T-cell (primary cell): Measurements from ENCODE around the gene LRRC32. TPM values are rescaled to one million over a fixed set of nuclear protein-coding genes. Genes with fewer than 3 reads are reported as not detected.
A peak's percentile ranks its signal among the peaks of the same experiment; 100 is the strongest.

Source experiments
- ATAC-seq, 4 experiments: fragments of 200-7000 bp in 3 of 4; fragments of 150-1000 bp in 1 of 4; cut with Tn5 transposase; replicated peaks in 1 of 4; 1 replicate in 3 of 4; 2 replicates in 1 of 4; pipeline ENCODE4 v1.10.0; 2021; ENCODE audit warnings: moderate library complexity in 3 of 4, mild to moderate bottlenecking in 2 of 4, moderate number of reproducible peaks in 1 of 4
- CTCF ChIA-PET, 2 donors: fragments of 300-600 bp; sonication (Branson Sonifier 250); formaldehyde crosslinking; loops; one replicate each; lab custom pipeline; 2022; ENCODE audit warnings: antibody characterized with exemption in 2 of 2; lab: Charles Lee
- POLR2A ChIA-PET, 2 donors: fragments of 300-600 bp; sonication (Branson Sonifier 250); formaldehyde crosslinking; loops; one replicate each; lab custom pipeline; 2022; ENCODE audit warnings: antibody characterized with exemption in 2 of 2; lab: Charles Lee
- DNase-seq, 35 experiments: peaks; one replicate each; pipeline versions ENCODE4 v3.0.0 to v3.0.0-alpha.2; 2013 to 2023
- H3K27ac ChIP-seq: one replicate; pipeline ENCODE4 v1.5.1; 2013; ENCODE audit warnings: low read length
- H3K27me3 ChIP-seq, 2 experiments: replicated peaks in 1 of 2; 1 replicate in 1 of 2; 2 replicates in 1 of 2; pipeline versions ENCODE4 v1.6.1 to v1.7.0; 2013; ENCODE audit warnings: low read length in 1 of 2, mixed read lengths in 1 of 2; ENCODE audit not compliant: control insufficient read depth in 2 of 2, insufficient read depth in 2 of 2; ENCODE audit errors: extremely low read depth in 1 of 2
- H3K36me3 ChIP-seq, 2 donors: 1 replicate in 1 of 2; 2 replicates in 1 of 2; pipeline versions ENCODE4 v1.6.1 to v1.7.0; 2013; ENCODE audit warnings: low read length in 1 of 2; ENCODE audit not compliant: control insufficient read depth in 2 of 2, insufficient read depth in 1 of 2; ENCODE audit errors: extremely low read depth in 1 of 2
- H3K4me1 ChIP-seq, 2 experiments: 1 replicate in 1 of 2; 2 replicates in 1 of 2; pipeline versions ENCODE4 v1.6.1 to v1.7.0; 2013; ENCODE audit warnings: low read length in 2 of 2, mixed read lengths in 1 of 2; ENCODE audit not compliant: insufficient read depth in 2 of 2, control insufficient read depth in 1 of 2; ENCODE audit errors: extremely low read depth in 1 of 2
- H3K4me3 ChIP-seq, 2 donors: 1 replicate in 1 of 2; 2 replicates in 1 of 2; pipeline versions ENCODE4 v1.5.1 to v1.7.0; 2013; ENCODE audit warnings: mild to moderate bottlenecking in 2 of 2, low read length in 1 of 2, moderate library complexity in 1 of 2; ENCODE audit not compliant: control insufficient read depth in 1 of 2; ENCODE audit errors: extremely low read depth in 1 of 2
- H3K9me3 ChIP-seq: 2 replicates; pipeline ENCODE4 v1.7.0; 2013
- H3K27ac Mint-ChIP-seq, 2 donors: one replicate each; pipeline ENCODE4 v1.8.0; 2020 to 2021; ENCODE audit warnings: mild to moderate bottlenecking in 2 of 2, mixed read lengths in 2 of 2
- H3K27me3 Mint-ChIP-seq, 2 donors: one replicate each; pipeline ENCODE4 v1.8.0; 2021 to 2022; ENCODE audit warnings: mixed read lengths in 2 of 2
- H3K36me3 Mint-ChIP-seq: one replicate; pipeline ENCODE4 v1.8.0; 2021; ENCODE audit warnings: mixed read lengths
- H3K4me1 Mint-ChIP-seq, 3 donors: one replicate each; pipeline ENCODE4 v1.8.0; 2020 to 2022; ENCODE audit warnings: mixed read lengths in 3 of 3, mild to moderate bottlenecking in 1 of 3
- H3K4me3 Mint-ChIP-seq, 3 donors: one replicate each; pipeline ENCODE4 v1.8.0; 2020 to 2022; ENCODE audit warnings: mild to moderate bottlenecking in 3 of 3, mixed read lengths in 3 of 3, moderate library complexity in 3 of 3
- H3K9me3 Mint-ChIP-seq, 3 donors: one replicate each; pipeline ENCODE4 v1.8.0; 2020 to 2022; ENCODE audit warnings: mixed read lengths in 3 of 3
- WGBS: methylation state at CpG from one replicate; pipeline ENCODE4 v1.1.5; 2013; ENCODE audit warnings: missing lambda C conversion rate; ENCODE audit not compliant: insufficient coverage; 5-methylcytosine and 5-hydroxymethylcytosine counted together
- total RNA-seq, 35 experiments: library from RNA in 6 of 35; stranded (reverse) in 6 of 35; fragments of 120-200 nt in 1 of 35; gene quantifications; one replicate each; pipeline versions ENCODE4 v1.2.1 to v1.2.4 and lab custom pipeline; 2013 to 2026

Gene LRRC32
- total RNA-seq, 5 donors from 2014 or later (not counting 1 experiment from before 2014, with no cell fraction given) = 0.77 to 3.6 (median 2.2) TPM

DNA sequence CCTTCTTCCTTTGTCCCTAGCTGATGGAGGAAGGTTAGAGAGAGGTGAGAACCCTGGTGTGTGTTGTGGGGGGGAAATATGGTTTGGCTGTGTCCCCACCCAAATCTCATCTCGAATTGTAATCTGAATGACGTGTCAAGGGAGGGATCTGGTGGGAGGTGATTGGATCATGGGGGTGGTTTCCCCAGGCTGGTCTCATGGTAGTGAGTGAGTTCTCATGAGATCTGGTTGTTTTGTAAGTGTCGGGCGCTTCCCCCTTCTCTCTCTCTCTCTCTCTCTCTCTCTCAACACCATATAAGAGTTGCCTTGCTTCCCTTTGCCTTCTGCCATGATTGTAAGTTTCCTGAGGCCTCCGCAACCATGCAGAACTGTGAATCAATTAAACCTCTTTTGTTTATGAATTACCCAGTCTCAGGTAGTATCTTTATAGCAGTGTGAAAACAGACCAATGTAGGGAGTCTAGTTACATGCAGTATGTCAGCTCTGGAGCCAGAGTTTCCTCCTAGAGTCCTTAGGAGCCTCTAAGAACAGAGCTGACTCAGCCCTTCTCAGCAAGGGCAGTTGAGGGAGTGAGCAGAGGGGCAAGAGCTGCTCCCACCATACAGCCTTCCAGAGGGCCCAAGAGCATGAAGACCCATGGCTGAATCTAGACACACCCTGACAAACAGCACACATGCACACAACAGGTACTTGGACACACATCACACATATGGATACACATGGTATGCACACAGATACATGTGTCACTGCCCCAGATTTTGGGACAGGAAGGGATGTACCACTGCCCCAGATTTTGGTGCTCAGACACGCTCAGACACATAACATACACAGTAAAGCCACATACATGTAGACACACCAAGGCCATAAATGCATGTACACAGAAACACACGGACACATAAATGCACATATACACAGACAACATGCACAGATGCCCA, 12.9 kb upstream of the LRRC32 start:
- CTCF ChIA-PET = no interaction called here
- WGBS = 65% methylated on average over 3 of the region's 7 CpGs
- H3K4me3 Mint-ChIP-seq = no peak overlapping the region

DNA sequence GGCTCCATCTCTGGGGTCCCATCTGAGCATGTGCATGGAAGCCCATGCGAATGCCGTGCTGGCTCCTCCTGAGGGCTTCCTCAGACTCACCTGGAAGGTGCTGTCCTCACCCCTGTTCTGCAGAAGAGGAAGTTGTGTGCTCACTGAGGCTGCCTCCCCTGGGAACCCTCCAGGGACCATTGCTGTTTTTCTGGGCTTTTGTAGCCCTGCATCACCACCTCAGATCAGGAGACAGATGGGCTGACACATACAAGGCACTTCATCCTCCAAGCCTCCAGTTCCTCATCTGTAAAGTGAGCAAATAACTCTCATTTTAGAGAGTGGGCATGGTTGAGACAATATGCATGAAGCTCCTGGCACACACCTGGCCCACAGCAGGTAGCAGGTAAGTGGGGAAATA, 12.1 kb upstream of the LRRC32 start:
- no peak overlapping the region for H3K4me3 Mint-ChIP-seq
- no peaks in the 10 kb centered on the region for H3K36me3 Mint-ChIP-seq
- ChIA-PET CTCF (no interaction called here), POLR2A (no interaction called here)
- Histone ChIP-seq H3K36me3 (no peaks in the 10 kb centered on the region), H3K4me1 (peaks cover 2 to 22% of the 10 kb centered on the region in 2 experiments), H3K27ac (no peak overlapping the region), H3K4me3 (no peak overlapping the region), H3K27me3 (peaks cover 0 to 26% of the 10 kb centered on the region in 2 experiments), H3K9me3 (no peaks in the 10 kb centered on the region)
- H3K27me3 Mint-ChIP-seq = peaks cover 7 to 17% of the 10 kb centered on the region in 2 donors
- no peak overlapping the region for H3K27ac Mint-ChIP-seq
- H3K9me3 Mint-ChIP-seq = no peaks in the 10 kb centered on the region
- DNase-seq (no peak), ATAC-seq (no peak)
- peaks cover 13 to 19% (median 14%) of the 10 kb centered on the region in 3 donors for H3K4me1 Mint-ChIP-seq
- 100% methylated on average over 2 of the region's 2 CpGs for WGBS

More for the DNA sequence above, 12.9 kb upstream of the LRRC32 start:
- Mint-ChIP-seq H3K36me3 (no peaks in the 10 kb centered on the region), H3K27me3 (peaks cover 0 to 15% of the 10 kb centered on the region in 2 donors), H3K4me1 (peaks cover 13 to 19% (median 14%) of the 10 kb centered on the region in 3 donors), H3K27ac (no peak overlapping the region), H3K9me3 (no peaks in the 10 kb centered on the region)
- H3K27me3 ChIP-seq = peaks cover 0 to 26% of the 10 kb centered on the region in 2 experiments
- POLR2A ChIA-PET = no interaction called here
- H3K36me3 ChIP-seq = no peaks in the 10 kb centered on the region
- no peak overlapping the region for H3K27ac ChIP-seq
- DNase-seq (no peak), ATAC-seq (no peak)
- peaks cover 2 to 22% of the 10 kb centered on the region in 2 experiments for H3K4me1 ChIP-seq
- H3K4me3 ChIP-seq = no peak overlapping the region
- no peaks in the 10 kb centered on the region for H3K9me3 ChIP-seq

DNA sequence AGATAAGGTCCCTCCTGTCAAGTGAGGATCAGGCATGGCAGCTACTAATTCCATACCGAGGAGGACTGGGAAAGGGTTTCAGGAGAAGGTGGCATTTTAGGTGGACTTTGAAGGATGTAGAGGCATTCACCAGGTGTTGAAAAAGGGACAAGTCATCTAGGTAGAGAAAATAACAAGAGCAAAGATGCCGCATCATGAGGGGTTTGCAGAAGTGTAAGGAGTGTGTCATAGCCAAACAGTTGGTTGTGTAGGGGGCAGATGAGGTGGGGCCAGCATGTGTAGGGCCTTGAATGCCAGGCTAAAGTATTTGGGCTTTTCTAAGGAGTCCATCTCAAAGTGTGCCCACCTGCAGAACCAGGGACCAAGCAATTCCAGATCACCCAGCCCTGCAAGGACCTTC, 11.6 kb upstream of the LRRC32 start:
- Histone ChIP-seq H3K36me3 (no peaks in the 10 kb centered on the region), H3K27ac (no peak overlapping the region), H3K4me1 (peaks cover 2 to 21% of the 10 kb centered on the region in 2 experiments), H3K27me3 (peaks cover 0 to 23% of the 10 kb centered on the region in 2 experiments), H3K4me3 (no peak overlapping the region), H3K9me3 (no peaks in the 10 kb centered on the region)
- Mint-ChIP-seq H3K4me3 (no peak overlapping the region), H3K27me3 (peaks cover 7 to 17% of the 10 kb centered on the region in 2 donors), H3K36me3 (no peaks in the 10 kb centered on the region), H3K27ac (no peak overlapping the region), H3K4me1 (peaks cover 12 to 14% (median 14%) of the 10 kb centered on the region in 3 donors), H3K9me3 (no peaks in the 10 kb centered on the region)
- ChIA-PET POLR2A (no interaction called here), CTCF (interaction anchor here in 1 of 2 donors (0.5 kb wide), 1 partner anchor 153 kb away, joined by 4 read pairs; no protein-coding TSS in a partner anchor)
- 73% methylated on average over 2 of the region's 2 CpGs for WGBS
- no peak for ATAC-seq
- DNase-seq = no peak

DNA sequence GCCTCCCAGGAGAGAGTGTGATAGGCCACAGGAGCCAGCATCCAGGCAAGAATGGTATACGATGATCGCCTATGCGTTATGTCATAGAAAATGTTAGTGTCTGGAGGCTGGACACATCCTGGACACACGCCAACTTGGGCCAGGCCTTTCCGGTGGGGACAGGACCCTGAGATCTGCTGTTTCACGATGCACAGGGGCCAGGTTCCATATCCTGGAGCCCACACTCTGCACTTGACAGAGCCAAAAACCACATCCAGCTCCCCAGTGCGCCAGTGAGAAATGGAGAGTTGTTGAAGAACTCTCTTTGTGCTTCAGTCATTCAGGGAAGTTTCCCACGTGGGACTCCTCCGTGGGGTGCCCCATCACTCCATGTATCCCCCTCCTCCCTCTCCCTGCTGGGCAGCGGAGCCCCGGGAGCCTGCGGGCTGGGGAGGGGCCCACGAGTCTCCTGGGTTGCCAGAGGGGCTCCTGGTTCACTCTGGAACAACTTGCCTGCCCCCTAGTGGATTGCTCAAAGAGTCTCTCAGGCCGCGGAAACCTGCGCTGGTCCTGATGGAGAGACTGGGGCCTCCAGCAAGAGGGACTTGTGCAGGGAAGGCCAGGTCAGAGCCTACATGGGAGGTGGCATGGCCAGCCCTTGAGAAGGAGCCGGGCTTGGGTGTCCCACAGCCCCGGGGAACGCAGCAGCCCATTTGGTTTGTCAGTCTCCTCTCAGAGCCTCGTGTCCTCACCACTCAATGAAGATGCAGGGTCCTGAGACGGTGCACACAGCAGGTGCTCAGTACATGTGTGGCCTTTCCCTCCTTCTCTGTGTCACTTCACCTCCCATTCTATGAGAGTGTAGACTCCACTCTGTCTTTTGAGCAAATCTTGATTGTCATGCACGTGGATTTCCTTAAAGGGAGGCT, 10.2 kb upstream of the LRRC32 start:
- Mint-ChIP-seq H3K36me3 (no peaks in the 10 kb centered on the region), H3K4me1 (peaks cover 0 to 1% (median under 1%) of the 10 kb centered on the region in 3 donors), H3K4me3 (no peak overlapping the region), H3K27ac (no peak overlapping the region), H3K27me3 (peaks cover 7 to 17% of the 10 kb centered on the region in 2 donors), H3K9me3 (no peaks in the 10 kb centered on the region)
- WGBS = 40% methylated on average over 13 of the region's 22 CpGs
- CTCF ChIA-PET = interaction anchor here in 1 of 2 donors (0.6 kb wide), 1 partner anchor 1425 kb away, joined by 3 read pairs; no protein-coding TSS in a partner anchor
- ATAC-seq (peak; percentile 61 to 74 (median 66)), DNase-seq (peak in 31 of 35 experiments; percentile 4 to 69 (median 39))
- Histone ChIP-seq H3K36me3 (no peaks in the 10 kb centered on the region), H3K27ac (no peak overlapping the region), H3K4me1 (peaks cover 0 to 9% of the 10 kb centered on the region in 2 experiments), H3K9me3 (no peaks in the 10 kb centered on the region), H3K27me3 (peaks cover 0 to 24% of the 10 kb centered on the region in 2 experiments), H3K4me3 (no peak overlapping the region)
- POLR2A ChIA-PET = no interaction called here

DNA sequence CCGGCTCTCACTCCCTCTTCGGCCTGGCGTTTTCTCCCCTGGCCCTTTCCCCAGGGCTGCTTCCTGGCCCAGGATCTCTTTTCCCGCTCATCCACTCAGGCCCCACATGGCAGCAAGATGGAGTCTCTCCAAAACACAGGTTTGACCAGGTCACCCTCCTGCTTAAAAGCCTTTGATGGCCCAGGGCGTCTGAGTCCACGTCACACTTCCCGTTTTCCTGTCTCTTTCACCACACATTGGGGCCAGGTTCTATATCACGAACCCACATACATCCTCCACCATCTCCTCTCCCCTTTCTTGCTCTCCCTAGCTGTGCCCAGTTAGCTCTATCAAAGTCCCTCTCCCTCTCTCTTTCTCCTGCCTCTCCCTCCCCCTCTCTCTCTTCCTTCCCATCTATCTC, 7.8 kb upstream of the LRRC32 start:
- CTCF ChIA-PET = no interaction called here
- Histone ChIP-seq H3K4me3 (no peak overlapping the region), H3K36me3 (no peaks in the 10 kb centered on the region), H3K27ac (no peak overlapping the region), H3K4me1 (peaks cover 0 to 11% of the 10 kb centered on the region in 2 experiments), H3K9me3 (no peaks in the 10 kb centered on the region), H3K27me3 (peaks cover 0 to 21% of the 10 kb centered on the region in 2 experiments)
- DNase-seq = no peak
- POLR2A ChIA-PET = no interaction called here
- peaks cover 7 to 17% of the 10 kb centered on the region in 2 donors for H3K27me3 Mint-ChIP-seq
- H3K36me3 Mint-ChIP-seq = no peaks in the 10 kb centered on the region
- no peaks in the 10 kb centered on the region for H3K9me3 Mint-ChIP-seq
- WGBS = 70% methylated on average over 7 of the region's 8 CpGs
- H3K4me3 Mint-ChIP-seq = no peak overlapping the region
- peaks cover 0 to 4% (median 2%) of the 10 kb centered on the region in 3 donors for H3K4me1 Mint-ChIP-seq
- no peak overlapping the region for H3K27ac Mint-ChIP-seq
- no peak for ATAC-seq

DNA sequence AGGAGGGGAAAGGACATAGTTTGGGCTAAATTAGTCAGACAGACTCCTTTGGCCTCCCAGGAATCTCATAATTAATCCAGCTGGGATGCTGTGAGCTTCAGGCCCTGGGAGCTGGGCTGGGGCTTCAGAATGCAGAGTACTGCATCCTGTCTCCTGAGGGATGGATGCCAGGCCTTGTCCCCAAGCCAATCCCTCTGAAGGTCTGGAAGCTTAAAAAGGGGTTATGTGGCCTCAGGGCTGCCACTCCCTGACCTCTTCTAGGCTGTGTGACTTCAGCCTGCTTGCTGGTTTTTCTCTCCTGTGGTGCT, 6.9 kb upstream of the LRRC32 start:
- DNase-seq (no peak), ATAC-seq (no peak)
- POLR2A ChIA-PET = no interaction called here
- CTCF ChIA-PET = no interaction called here
- H3K4me3 Mint-ChIP-seq = no peak overlapping the region
- H3K9me3 Mint-ChIP-seq = no peaks in the 10 kb centered on the region
- Histone ChIP-seq H3K27me3 (peaks cover 0 to 21% of the 10 kb centered on the region in 2 experiments), H3K36me3 (no peaks in the 10 kb centered on the region), H3K27ac (no peak overlapping the region), H3K4me1 (peaks cover 0 to 20% of the 10 kb centered on the region in 2 experiments), H3K9me3 (no peaks in the 10 kb centered on the region), H3K4me3 (no peak overlapping the region)
- H3K36me3 Mint-ChIP-seq = no peaks in the 10 kb centered on the region
- H3K4me1 Mint-ChIP-seq = peaks cover 8 to 11% (median 10%) of the 10 kb centered on the region in 3 donors
- peaks cover 7 to 17% of the 10 kb centered on the region in 2 donors for H3K27me3 Mint-ChIP-seq
- H3K27ac Mint-ChIP-seq = no peak overlapping the region
